ENCODE measurements around the gene NELL2.
"Not testable (repeated sequence)": the region's sequence is repeated elsewhere in the genome, so short reads cannot be mapped to it uniquely, and the experiment has no call there.

NELL2 gene

GRCh38 chr12:44875954-44876543 is at the start of gene NELL2:
Gene NELL2 (minus strand): TSS chr12:44876315. CDS start chr12:44875869, 446 bp downstream.
- DNase-seq (ENCODE audit: low spot score): peak; percentile 93

- no peak for DNase-seq (ENCODE audit: low spot score)
Observed at GRCh38 chr12:44921736-44922135, 45.6 kb upstream of the NELL2 start.

DNA sequence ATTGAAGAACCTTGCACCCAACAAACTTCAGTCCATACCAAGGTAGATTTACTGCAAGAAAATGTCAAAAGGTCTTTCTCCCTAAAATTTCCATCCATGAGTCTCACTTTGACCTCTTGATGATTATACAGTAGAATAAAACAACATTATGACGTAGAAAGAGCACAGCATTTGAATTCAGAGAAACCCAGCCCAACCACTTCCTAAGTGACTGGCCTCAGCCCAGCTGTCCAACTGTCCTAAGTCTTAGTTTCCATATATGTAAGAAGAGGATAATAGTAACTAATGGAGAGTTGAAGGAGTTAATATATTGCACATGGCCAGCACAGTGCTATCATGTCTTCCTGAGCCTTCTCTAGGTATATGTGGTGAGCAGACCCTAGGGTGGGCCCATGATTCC is 41.0 kb upstream of the NELL2 start:
- DNase-seq (ENCODE audit: low spot score): no peak

- no peak for DNase-seq (ENCODE audit: low spot score)
Observed at GRCh38 chr12:44915958-44916357, 39.8 kb upstream of the NELL2 start.

- DNase-seq (ENCODE audit: low spot score): no peak
Observed at GRCh38 chr12:44904321-44904720, 28.2 kb upstream of the NELL2 start.

GRCh38 chr12:44898108-44898507 is 22.0 kb upstream of the NELL2 start:
- DNase-seq (ENCODE audit: low spot score): not testable (repeated sequence)

GRCh38 chr12:44889926-44890325 is 13.8 kb upstream of the NELL2 start:
- no peak for DNase-seq (ENCODE audit: low spot score)

GRCh38 chr12:44889162-44889561 is 13.0 kb upstream of the NELL2 start:
- no peak for DNase-seq (ENCODE audit: low spot score)

DNA sequence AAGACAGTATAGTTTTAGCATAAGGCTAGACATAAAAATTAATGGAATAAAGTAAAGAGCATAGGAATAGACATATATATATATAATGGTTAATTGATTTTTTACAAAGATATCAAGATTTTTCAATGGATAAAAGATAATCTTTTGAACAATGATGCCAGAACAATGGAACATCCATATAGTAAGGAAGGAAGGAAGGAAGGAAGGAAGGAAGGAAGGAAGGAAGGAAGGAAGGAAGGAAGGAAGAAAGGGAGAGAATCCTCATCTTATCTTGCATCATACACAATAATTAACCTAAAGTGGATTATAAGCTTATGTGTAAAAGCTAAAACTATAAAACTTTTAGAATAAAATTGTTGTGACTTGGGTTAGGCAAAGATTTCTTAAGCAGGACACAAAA is 9.8 kb upstream of the NELL2 start:
- DNase-seq (ENCODE audit: low spot score): no peak

- no peak for DNase-seq (ENCODE audit: low spot score)
Observed at GRCh38 chr12:44881197-44881596, 5.1 kb upstream of the NELL2 start.

DNA sequence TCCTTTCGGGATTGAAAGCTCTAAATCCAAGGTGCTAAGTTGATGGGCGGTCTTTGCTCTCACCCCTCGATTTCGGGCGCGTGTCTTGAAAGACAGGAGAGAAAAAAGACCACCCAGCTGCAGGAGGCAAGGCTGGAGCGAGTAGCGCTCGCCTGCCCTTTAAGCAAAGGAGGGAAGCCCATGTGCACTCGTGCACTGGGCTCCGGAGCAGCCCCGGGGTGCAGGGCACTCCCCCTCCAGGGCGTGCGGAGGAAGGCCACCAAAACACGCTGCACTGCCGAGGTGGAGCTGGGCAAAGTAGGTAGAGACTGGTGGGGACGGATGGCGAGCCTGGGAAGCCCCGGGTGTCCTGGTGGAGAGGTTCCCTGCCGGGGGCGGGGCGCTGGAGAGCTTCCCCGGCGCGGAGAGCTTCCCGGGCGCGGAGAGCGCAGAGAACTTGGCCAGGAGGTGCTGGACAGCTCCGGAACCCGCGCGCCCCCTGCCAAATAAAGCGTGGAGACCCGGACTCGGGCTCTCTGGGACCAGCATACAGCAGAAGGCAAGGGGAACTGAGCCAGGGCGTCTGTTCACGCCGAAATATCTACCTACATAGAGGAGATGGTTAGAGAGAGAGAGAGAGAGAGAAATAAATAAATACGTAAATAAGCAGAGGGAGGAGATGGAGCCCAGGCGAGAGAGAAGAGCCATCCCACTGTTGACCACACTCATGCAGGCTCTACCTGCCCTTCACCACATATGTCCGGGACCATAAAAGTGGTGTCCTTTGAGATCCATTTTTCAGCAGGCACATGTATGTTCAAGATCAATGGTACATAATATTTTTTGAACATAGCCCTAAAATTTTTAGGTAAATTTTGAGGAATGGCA is 662 bp upstream of the NELL2 start:
- peak; percentile 83 for DNase-seq (ENCODE audit: low spot score)

DNA sequence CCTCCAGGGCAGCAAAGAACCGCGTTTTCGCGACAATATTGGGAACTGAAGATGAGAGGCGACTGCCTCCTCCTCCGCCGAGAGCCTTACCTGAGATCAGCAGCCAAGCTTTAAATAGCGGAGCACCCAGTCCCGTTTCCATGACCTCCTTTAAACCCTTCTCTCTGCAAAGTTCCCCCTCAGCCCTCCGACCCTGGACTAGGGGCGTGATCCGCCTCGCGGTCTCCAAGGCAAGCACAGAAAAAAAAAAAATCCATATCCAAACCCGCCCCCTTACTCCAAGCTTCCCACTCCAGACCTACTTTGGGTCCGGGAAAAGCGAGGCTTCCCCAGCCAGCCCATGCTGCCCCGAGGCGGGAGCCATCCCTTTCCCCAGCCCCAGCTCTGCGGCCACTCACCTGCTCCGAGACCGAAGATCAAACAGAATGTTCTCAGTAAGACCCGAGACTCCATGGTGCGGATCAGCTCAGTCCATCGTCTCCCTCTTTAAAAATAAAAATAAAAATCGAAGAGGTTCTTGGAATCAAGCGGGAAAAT is 630 bp downstream of the NELL2 start:
- peak; percentile 52 for DNase-seq (ENCODE audit: low spot score)

DNA sequence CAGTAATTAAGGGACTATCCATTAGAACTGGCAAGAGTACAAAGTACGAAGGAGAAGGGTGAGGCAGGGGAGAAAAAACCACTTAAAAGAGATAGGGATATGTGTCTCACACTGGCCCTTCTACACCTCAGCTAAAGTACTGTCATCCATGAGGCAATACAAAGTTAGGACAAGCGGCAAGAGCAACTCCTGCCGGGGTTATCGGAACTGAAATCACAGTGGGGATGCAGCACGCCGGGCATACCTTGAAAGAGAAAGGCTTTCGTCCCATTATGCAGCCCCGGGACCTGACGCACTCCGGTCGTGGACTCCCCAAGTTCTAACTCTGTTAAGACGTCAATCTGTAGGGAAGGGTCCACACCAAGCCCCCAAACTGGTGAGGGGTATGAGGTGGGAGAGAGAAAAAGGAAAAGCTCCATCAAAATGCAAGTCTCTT is 1.1 kb downstream of the NELL2 start:
- peak; percentile 36 for DNase-seq (ENCODE audit: low spot score)

- no peak for DNase-seq (ENCODE audit: low spot score)
Observed at GRCh38 chr12:44873898-44874297, 2.2 kb downstream of the NELL2 start.

DNA sequence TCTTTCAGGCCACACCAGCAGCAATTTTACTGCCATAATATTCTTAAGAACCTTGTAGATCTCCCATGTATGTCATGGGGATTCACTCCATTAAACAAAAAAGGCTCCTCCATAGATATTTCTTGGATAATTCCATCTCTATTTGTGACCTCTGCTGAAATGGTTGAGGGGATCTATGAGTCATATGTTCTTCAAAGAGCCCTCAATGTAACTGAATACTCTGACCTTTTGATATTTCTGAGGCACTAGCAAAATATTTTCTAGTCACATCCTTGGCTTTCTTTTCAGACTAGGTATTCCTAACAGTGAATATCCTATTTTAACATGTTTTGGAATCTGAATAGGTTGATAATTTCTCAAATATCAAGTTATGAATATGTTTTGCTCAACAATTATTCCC is 6.6 kb downstream of the NELL2 start:
- DNase-seq (ENCODE audit: low spot score): no peak

DNA sequence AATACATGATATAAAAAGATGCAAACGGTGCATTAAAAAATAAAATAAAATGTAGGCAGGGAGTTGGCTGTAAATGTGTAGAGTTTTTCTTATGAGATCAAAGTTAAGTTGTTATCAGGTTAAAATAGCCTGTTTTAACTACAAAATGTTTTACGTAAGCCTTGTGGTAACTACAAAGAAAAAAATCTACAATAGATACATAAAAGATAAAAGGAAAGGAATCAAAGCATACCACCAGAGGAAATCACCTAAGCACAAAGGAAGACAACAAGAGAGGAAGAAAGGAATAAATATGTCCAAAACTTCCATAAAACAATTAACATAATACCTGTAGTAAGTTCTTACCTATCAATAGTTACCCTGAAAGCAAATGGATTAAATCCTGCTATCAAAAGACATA is 12.2 kb downstream of the NELL2 start:
- DNase-seq (ENCODE audit: low spot score): no peak

DNA sequence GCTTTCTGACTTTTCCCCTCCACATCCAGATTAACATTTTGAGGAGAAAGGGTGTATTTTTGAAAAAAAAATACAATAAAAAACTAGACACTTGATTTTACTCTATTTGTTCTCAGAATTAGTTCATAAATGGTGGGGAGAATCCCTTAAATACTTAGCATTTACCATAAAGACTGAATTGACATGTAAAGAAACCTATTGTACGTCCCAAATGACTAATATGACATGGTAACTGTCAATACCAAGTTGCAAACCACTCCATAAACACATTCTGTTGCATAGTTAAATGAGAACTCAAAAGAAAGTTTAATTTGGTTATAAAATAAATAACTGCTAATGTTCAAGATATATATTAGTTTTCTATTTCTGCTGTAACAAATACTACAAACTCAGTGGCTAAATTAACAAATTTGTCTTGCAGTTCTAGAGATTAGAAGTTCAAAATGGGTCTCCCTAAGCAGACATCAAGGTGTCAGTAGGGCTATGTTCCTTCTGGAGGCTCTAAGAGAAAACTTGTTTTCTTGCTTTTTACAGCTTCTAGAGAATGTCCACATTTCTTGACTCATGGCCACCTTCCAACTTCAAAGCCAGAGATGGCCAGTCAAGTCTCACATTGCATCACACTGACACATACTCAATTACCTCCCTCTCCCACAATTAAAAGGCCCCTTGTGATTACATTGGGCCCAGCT is 16.0 kb downstream of the NELL2 start:
- DNase-seq (ENCODE audit: low spot score): no peak

DNA sequence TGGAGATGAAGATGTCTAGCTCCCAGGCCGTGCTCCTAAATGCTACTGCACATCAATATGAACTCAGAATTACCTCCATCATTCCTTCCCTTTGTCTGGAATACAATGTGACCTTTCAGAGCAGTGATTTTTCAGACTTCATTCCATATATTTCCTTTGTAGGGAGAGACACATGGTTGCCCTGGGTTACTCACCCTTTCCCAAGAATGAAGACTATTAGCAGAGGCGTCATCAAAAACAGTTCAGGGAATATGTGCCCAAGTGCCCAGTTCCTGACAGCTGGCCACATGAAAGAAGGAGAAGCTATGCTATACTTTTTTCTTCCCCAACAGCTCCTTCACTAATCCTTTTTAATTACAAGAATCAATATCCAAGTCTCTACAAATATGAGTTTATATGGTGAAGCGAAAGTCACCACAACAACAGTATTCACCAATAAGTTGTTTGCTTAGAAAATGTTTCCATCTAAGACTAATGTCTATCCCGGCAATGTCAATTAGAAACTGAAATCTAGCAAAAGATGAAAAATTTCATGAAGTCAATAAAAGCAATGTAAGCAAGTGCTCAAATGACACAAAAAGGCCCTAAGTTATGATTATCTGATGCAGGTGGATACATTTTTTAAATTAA is 17.8 kb downstream of the NELL2 start:
- DNase-seq (ENCODE audit: low spot score): no peak

GRCh38 chr12:44852483-44852882 is 23.6 kb downstream of the NELL2 start:
- DNase-seq (ENCODE audit: low spot score): no peak

DNA sequence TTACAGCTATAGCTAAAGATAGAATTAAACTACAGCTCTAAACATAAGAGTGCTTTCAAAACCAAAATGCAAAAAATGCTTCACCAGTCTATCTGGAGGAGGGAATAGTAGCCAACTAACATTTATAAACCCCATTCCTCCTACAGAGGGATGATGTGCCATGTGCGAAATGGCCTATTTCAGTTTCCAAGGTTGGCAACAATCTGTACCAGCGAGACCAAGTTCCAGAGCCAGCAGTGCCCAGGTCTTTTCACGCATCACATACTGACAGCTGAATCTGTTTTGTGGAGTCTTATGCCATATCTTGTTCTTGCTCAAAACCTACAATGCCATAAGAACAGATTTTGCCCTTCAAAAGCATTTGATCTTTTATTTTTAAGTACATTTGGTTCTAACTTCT is 24.5 kb downstream of the NELL2 start:
- no peak for DNase-seq (ENCODE audit: low spot score)

- DNase-seq (ENCODE audit: low spot score): no peak
Observed at GRCh38 chr12:44848703-44849085, 27.4 kb downstream of the NELL2 start.

All from iPS-NIHi11 (cell line).